Activated CD4-positive, alpha-beta memory T cell treated with anti-CD3 and anti-CD28 coated beads, Interleukin-2, amount 10 ng/mL, durations not matched to agents 7 days and 5 days (primary cell): ENCODE data around the gene ZNF333. TPM values are rescaled to one million over a fixed set of nuclear protein-coding genes. Genes with fewer than 3 reads are reported as not detected.

Experiments used
- CTCF ChIA-PET: fragments of 350-600 bp; sonication (Branson Sonifier 250); formaldehyde crosslinking; loops from one replicate; lab custom pipeline; 2021; ENCODE audit warnings: antibody characterized with exemption, inconsistent platforms; lab: Charles Lee
- POLR2A ChIA-PET: fragments of 350-600 bp; sonication (Branson Sonifier 250); formaldehyde crosslinking; loops from one replicate; lab custom pipeline; 2021; ENCODE audit warnings: antibody characterized with exemption; lab: Charles Lee
- DNase-seq: peaks from one replicate; pipeline ENCODE4 v3.0.0-alpha.2; 2020
- H3K27ac Mint-ChIP-seq: one replicate; pipeline ENCODE4 v1.8.0; 2021; ENCODE audit warnings: mild to moderate bottlenecking, mixed read lengths
- H3K27me3 Mint-ChIP-seq: one replicate; pipeline ENCODE4 v1.8.0; 2021; ENCODE audit warnings: mixed read lengths
- H3K36me3 Mint-ChIP-seq: one replicate; pipeline ENCODE4 v1.8.0; 2021; ENCODE audit warnings: low read depth, mixed read lengths
- H3K4me1 Mint-ChIP-seq: one replicate; pipeline ENCODE4 v1.8.0; 2021; ENCODE audit warnings: mixed read lengths
- H3K4me3 Mint-ChIP-seq: one replicate; pipeline ENCODE4 v1.8.0; 2021; ENCODE audit warnings: mild to moderate bottlenecking, mixed read lengths
- H3K9me3 Mint-ChIP-seq: one replicate; pipeline ENCODE4 v1.8.0; 2021; ENCODE audit warnings: mixed read lengths
- total RNA-seq, 2 experiments: library from RNA; stranded (reverse); gene quantifications; one replicate each; pipeline ENCODE4 v1.2.3, GENCODE V29; 2021

The ZNF333 gene
- 10 to 100 TPM; 11.7 to 12.1 TPM for total RNA-seq

- POLR2A ChIA-PET, result interaction anchor here (0.7 to 2.3 kb wide), 9 partner anchors 17 to 775 kb away, joined by 3 to 16 read pairs (median 3); partner anchors contain the start of genes DNAJB1 and NDUFB7
- Mint-ChIP-seq H3K4me3 (peak within 1 kb of the TSS; percentile 92), H3K27me3 (no peaks in the 10 kb centered on the region), H3K9me3 (no peaks in the 10 kb centered on the region), H3K36me3 (no peaks in the 10 kb centered on the region), H3K27ac (peak within 1 kb of the TSS; percentile 98), H3K4me1 (peaks cover 22% of the 10 kb centered on the region)
- DNase-seq, result peak; percentile 99
- CTCF ChIA-PET, result interaction anchor here (1.3 to 10.1 kb wide), 5 partner anchors 8 to 553 kb away, joined by 3 to 302 read pairs (median 5); partner anchors contain the start of gene NDUFB7
Measured at GRCh38 chr19:14689598-14690503, at the start of gene ZNF333. Gene ZNF333 (plus strand): TSS chr19:14690048. CDS start chr19:14693492, 3,444 bp downstream.

DNA sequence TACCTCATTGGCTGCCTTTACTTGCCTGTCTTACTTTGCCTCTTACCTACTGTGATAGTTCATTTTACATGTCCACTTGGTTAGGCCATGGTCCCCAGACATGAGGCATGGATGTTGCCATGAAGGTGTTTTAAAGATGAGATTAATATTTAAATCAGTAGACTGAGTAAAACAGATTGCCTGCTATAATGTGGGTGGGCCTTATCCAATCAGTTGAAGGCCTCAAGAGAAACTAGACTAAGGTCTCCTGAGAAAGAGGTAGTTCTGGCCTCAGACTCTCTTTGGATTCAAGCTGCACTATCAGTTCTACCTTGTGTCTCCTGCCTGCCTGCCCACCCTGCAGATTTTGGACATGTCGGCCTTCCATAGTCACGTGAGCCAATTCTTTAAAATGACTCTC is 41.3 kb upstream of the ZNF333 start:
- no peak for DNase-seq
- ChIA-PET CTCF (no interaction called here), POLR2A (no interaction called here)
- H3K4me3 Mint-ChIP-seq, result no peak overlapping the region
- no peaks in the 10 kb centered on the region for H3K4me1 Mint-ChIP-seq
- no peaks in the 10 kb centered on the region for H3K36me3 Mint-ChIP-seq
- H3K27me3 Mint-ChIP-seq, result peaks cover 2% of the 10 kb centered on the region
- no peak overlapping the region for H3K27ac Mint-ChIP-seq
- H3K9me3 Mint-ChIP-seq, result no peaks in the 10 kb centered on the region

DNA sequence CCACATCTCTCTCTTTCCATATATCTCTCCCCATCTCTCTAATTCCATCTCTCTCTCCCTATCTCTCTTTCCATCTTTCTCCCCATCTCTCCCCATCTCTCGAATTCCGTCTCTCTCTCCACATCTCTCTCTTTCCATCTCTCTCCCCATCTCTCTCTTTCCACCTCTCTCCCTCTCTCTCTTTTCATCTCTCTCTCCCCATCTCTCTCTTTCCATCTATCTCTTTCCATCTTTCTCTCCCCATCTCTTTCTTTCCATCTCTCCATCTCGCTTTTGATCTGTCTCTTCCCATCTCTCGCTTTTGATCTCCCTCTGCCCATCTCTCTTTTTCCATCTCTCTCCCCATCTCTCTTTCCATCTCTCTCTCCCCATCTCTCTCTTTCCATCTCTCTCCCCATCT is 40.8 kb upstream of the ZNF333 start:
- ChIA-PET CTCF (no interaction called here), POLR2A (no interaction called here)
- Mint-ChIP-seq H3K4me3 (no peak overlapping the region), H3K27me3 (peaks cover 2% of the 10 kb centered on the region), H3K9me3 (no peaks in the 10 kb centered on the region), H3K27ac (no peak overlapping the region), H3K36me3 (no peaks in the 10 kb centered on the region), H3K4me1 (no peaks in the 10 kb centered on the region)
- DNase-seq, result no peak

- no peak for DNase-seq
- POLR2A ChIA-PET, result no interaction called here
- CTCF ChIA-PET, result no interaction called here
- no peak overlapping the region for H3K4me3 Mint-ChIP-seq
- H3K4me1 Mint-ChIP-seq, result no peaks in the 10 kb centered on the region
- H3K36me3 Mint-ChIP-seq, result no peaks in the 10 kb centered on the region
- H3K27ac Mint-ChIP-seq, result no peak overlapping the region
- H3K9me3 Mint-ChIP-seq, result no peaks in the 10 kb centered on the region
- H3K27me3 Mint-ChIP-seq, result peaks cover 2% of the 10 kb centered on the region
Measured at GRCh38 chr19:14650161-14650560, 39.7 kb upstream of the ZNF333 start.

DNA sequence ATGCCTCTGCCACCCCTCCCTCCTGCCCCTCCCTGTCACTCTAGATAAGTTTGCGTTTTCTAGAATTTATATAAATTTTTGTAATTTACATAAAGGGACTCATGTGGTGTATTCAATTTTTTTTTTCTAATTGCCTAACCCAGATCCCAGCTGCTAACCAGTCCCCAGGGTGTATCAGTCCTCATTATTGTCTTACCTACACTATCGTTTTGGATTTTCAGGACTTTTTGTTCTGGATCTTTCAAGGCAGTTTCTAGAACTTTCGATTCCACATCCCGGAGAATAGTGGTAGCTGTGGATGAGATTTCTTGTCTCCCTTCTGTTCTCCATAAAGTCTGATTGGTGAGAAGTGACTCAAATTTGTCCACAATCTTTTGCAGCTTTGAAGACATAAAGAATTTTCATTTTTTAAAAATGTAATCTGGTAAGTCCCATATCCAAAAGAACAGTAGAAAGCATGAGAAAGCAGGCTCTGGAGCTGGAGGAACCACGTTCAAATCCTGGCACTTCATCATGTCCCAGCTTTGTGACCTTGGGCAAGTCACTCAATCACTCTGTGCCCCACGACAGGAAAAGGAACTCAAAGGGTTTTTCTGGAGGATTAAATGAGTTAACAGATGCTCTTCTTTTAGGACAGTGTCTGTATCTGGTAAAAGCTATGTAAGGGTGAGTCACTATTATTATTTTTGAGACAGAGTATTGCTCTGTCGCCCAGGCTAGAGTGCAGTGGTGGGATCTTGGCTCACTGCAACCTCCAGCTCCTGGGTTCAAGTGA is 34.9 kb upstream of the ZNF333 start:
- Mint-ChIP-seq H3K27ac (no peak overlapping the region), H3K9me3 (no peaks in the 10 kb centered on the region), H3K27me3 (peaks cover 2% of the 10 kb centered on the region), H3K36me3 (no peaks in the 10 kb centered on the region), H3K4me1 (no peaks in the 10 kb centered on the region), H3K4me3 (no peak overlapping the region)
- POLR2A ChIA-PET, result no interaction called here
- DNase-seq, result no peak
- CTCF ChIA-PET, result no interaction called here

DNA sequence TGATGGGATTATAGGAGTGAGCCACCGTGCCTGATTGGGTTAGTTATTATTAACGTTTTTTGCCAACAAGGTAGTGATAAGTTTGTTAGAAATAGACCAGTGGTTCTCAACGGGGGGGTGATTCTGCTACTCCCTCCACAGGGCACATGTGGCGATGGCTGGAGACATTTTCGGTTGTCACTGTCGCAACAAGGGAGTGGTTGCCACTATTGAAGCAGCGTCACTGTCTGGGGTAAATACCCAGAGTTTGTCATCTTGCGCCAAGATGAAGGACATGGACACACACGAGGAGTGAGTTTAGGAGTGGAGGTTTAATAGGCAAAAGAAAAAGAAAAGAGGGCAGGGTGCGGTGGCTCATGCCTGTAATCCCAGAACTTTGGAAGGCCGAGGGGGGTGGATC is 34.1 kb upstream of the ZNF333 start:
- no peaks in the 10 kb centered on the region for H3K36me3 Mint-ChIP-seq
- POLR2A ChIA-PET, result no interaction called here
- H3K27me3 Mint-ChIP-seq, result peaks cover 4% of the 10 kb centered on the region
- CTCF ChIA-PET, result no interaction called here
- no peak overlapping the region for H3K4me3 Mint-ChIP-seq
- DNase-seq, result no peak
- H3K27ac Mint-ChIP-seq, result no peak overlapping the region
- H3K4me1 Mint-ChIP-seq, result no peaks in the 10 kb centered on the region
- no peaks in the 10 kb centered on the region for H3K9me3 Mint-ChIP-seq

- CTCF ChIA-PET, result interaction anchor here (1.0 kb wide), 1 partner anchor 13 kb away, joined by 3 read pairs; no protein-coding TSS in a partner anchor
Measured at GRCh38 chr19:14659874-14660489, 29.9 kb upstream of the ZNF333 start.

DNA sequence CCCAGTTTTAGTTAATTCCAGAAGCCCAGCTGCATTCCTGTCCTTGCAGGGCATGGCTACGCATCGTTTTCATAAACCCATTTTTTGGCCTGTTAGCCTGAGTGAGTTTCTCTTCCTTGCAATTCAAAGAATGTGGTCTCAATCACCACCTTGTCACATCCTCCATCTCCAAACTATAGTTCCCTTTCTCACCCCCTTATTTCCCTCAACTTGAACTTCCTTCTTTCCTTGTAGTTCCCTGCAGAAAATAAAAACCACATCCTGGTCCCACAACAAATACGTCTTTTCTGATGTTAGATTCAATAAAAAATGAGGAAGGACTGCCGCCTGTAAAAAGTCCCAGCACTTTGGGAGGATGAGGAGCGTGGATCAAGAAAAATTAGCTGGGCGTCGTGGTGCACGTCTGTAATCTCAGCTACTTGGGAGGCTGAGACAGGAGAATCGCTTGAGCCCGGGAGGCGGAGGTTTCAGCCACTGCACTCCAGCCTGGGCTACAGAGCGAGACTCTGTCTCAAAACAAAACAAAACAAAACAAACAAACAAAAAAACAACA is 28.4 kb upstream of the ZNF333 start:
- H3K4me3 Mint-ChIP-seq, result no peak overlapping the region
- ChIA-PET POLR2A (no interaction called here), CTCF (no interaction called here)
- no peaks in the 10 kb centered on the region for H3K36me3 Mint-ChIP-seq
- H3K27ac Mint-ChIP-seq, result no peak overlapping the region
- peaks cover 5% of the 10 kb centered on the region for H3K27me3 Mint-ChIP-seq
- no peaks in the 10 kb centered on the region for H3K9me3 Mint-ChIP-seq
- DNase-seq, result no peak
- no peaks in the 10 kb centered on the region for H3K4me1 Mint-ChIP-seq

More at GRCh38 chr19:14659874-14660489, 29.9 kb upstream of the ZNF333 start:
- H3K36me3 Mint-ChIP-seq, result no peaks in the 10 kb centered on the region
- no peak overlapping the region for H3K27ac Mint-ChIP-seq
- POLR2A ChIA-PET, result no interaction called here
- H3K4me1 Mint-ChIP-seq, result no peaks in the 10 kb centered on the region
- no peak for DNase-seq
- H3K9me3 Mint-ChIP-seq, result no peaks in the 10 kb centered on the region
- no peak overlapping the region for H3K4me3 Mint-ChIP-seq
- peaks cover 5% of the 10 kb centered on the region for H3K27me3 Mint-ChIP-seq

- CTCF ChIA-PET, result interaction anchor here (0.7 kb wide), 1 partner anchor 96 kb away, joined by 3 read pairs; no protein-coding TSS in a partner anchor
- DNase-seq, result no peak
- no peaks in the 10 kb centered on the region for H3K36me3 Mint-ChIP-seq
- POLR2A ChIA-PET, result no interaction called here
- H3K27ac Mint-ChIP-seq, result no peak overlapping the region
- H3K4me3 Mint-ChIP-seq, result no peak overlapping the region
- peaks cover 7% of the 10 kb centered on the region for H3K27me3 Mint-ChIP-seq
- peaks cover 6% of the 10 kb centered on the region for H3K9me3 Mint-ChIP-seq
- peaks cover 11% of the 10 kb centered on the region for H3K4me1 Mint-ChIP-seq
Measured at GRCh38 chr19:14669940-14670339, 19.9 kb upstream of the ZNF333 start.

GRCh38 chr19:14670408-14670807 is 19.4 kb upstream of the ZNF333 start:
- Mint-ChIP-seq H3K27me3 (peaks cover 7% of the 10 kb centered on the region), H3K4me3 (no peak overlapping the region), H3K4me1 (peaks cover 11% of the 10 kb centered on the region), H3K9me3 (peaks cover 6% of the 10 kb centered on the region), H3K36me3 (no peaks in the 10 kb centered on the region), H3K27ac (no peak overlapping the region)
- ChIA-PET CTCF (interaction anchor here (0.7 kb wide), 1 partner anchor 96 kb away, joined by 3 read pairs; no protein-coding TSS in a partner anchor), POLR2A (no interaction called here)
- no peak for DNase-seq

DNA sequence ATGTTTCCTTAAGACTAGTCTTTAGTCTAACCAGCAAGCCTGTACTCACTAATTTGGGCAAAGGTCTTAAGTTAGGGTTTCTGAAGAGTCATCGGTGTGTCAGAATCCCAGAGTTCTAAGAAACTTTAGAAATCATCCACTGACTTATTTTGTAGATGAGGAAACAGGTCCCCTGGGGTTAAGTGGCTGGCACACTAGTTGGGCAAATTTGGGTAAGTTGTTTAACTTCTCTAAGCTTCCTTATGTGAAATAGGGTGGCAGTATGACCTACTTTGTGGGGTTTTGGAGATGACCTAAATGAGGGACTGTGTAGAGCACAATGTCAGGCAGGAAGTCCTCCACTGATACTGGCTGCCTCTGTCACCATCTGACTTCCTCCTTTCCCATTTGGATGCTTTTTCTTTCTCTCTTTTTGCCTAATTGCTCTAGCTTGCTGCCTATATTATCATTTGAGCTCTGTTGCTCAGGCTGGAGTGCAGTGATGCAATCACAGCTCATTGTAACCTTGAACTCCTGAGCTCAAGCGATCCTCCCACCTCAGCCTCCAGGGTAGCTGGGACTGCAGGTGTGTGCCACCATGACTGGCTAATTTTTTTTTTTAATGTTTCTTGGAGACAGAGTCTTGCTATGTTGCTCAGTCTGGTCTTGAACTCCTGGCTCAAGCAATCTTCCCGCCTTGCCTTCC is 17.5 kb upstream of the ZNF333 start:
- Mint-ChIP-seq H3K27ac (peak overlapping the region; percentile 12), H3K9me3 (peaks cover 4% of the 10 kb centered on the region), H3K27me3 (peaks cover 7% of the 10 kb centered on the region), H3K4me1 (peaks cover 10% of the 10 kb centered on the region), H3K36me3 (no peaks in the 10 kb centered on the region), H3K4me3 (no peak overlapping the region)
- POLR2A ChIA-PET, result interaction anchor here (1.2 to 1.5 kb wide), 3 partner anchors 11 to 18 kb away, joined by 3 read pairs; partner anchors contain the start of gene ZNF333
- DNase-seq, result no peak
- CTCF ChIA-PET, result interaction anchor here (0.5 to 3.6 kb wide), 6 partner anchors 13 to 1326 kb away, joined by 3 to 15 read pairs (median 4); partner anchors contain the start of gene NDUFB7

DNA sequence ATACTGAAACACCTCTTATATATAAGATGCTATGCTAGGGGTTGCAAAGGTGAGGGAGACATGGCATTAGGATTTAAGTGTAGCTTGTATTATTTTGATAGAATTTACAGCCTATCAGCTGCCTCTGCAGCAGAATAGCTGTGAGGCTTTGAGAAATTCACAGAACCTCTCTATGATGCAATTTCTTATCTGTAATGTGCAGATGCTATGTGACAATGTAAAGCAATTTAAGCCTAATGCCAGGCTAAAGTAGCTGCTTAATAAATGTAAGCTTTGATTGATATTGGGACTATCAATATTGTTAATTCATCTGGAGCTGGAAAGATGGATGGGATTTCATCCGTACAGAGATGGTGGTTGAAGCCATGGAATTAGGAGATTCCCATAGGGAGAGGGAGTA is 16.8 kb upstream of the ZNF333 start:
- H3K27me3 Mint-ChIP-seq, result peaks cover 7% of the 10 kb centered on the region
- H3K27ac Mint-ChIP-seq, result no peak overlapping the region
- peaks cover 5% of the 10 kb centered on the region for H3K4me1 Mint-ChIP-seq
- H3K4me3 Mint-ChIP-seq, result no peak overlapping the region
- ChIA-PET POLR2A (interaction anchor here (1.2 to 1.5 kb wide), 3 partner anchors 10 to 17 kb away, joined by 3 read pairs; partner anchors contain the start of gene ZNF333), CTCF (interaction anchor here (0.7 to 3.6 kb wide), 4 partner anchors 13 to 101 kb away, joined by 3 to 15 read pairs (median 4); partner anchors contain the start of gene NDUFB7)
- DNase-seq, result no peak
- H3K9me3 Mint-ChIP-seq, result peaks cover 4% of the 10 kb centered on the region
- no peaks in the 10 kb centered on the region for H3K36me3 Mint-ChIP-seq
